Nephron progenitor cell (in vitro differentiated cells): ENCODE measurements around the gene THAP5.
A peak's percentile ranks its signal among the peaks of the same experiment; 100 is the strongest.

Experiments
- DNase-seq: peaks from one replicate; pipeline ENCODE4 v3.0.0; 2021
- H3K27ac Mint-ChIP-seq: 2 replicates; pipeline ENCODE4 v1.8.0; 2021; ENCODE audit warnings: mild to moderate bottlenecking, moderate library complexity, mixed read lengths
- H3K27me3 Mint-ChIP-seq: 2 replicates; pipeline ENCODE4 v1.8.0; 2021; ENCODE audit warnings: mild to moderate bottlenecking, low read depth, mixed read lengths; ENCODE audit not compliant: poor library complexity
- H3K36me3 Mint-ChIP-seq: 2 replicates; pipeline ENCODE4 v1.8.0; 2021; ENCODE audit warnings: low read depth, mixed read lengths
- H3K4me1 Mint-ChIP-seq: 2 replicates; pipeline ENCODE4 v1.8.0; 2021; ENCODE audit warnings: mixed read lengths
- H3K4me3 Mint-ChIP-seq: 2 replicates; pipeline ENCODE4 v1.8.0; 2021; ENCODE audit warnings: mild to moderate bottlenecking, moderate library complexity, mixed read lengths
- H3K9me3 Mint-ChIP-seq: 2 replicates; pipeline ENCODE4 v1.8.0; 2021; ENCODE audit warnings: mild to moderate bottlenecking, moderate library complexity, mixed read lengths
- CTCF ChIP-seq: fragments of 200-600 bp; sonication (generic); IDR thresholded peaks from 2 replicates; pipeline ENCODE4 v1.5.0; 2021; ENCODE audit warnings: antibody characterized with exemption

The THAP5 gene

GRCh38 chr7:108580298-108580697, 10.8 kb upstream of the THAP5 start:
- Mint-ChIP-seq H3K27me3 (no peaks in the 10 kb centered on the region), H3K4me1 (peaks cover 22% of the 10 kb centered on the region), H3K9me3 (peaks cover 11% of the 10 kb centered on the region), H3K4me3 (no peak overlapping the region), H3K27ac (no peak overlapping the region), H3K36me3 (peaks cover 40% of the 10 kb centered on the region)
- no peak for TF ChIP-seq CTCF
- no peak for DNase-seq

- H3K4me1 Mint-ChIP-seq = peaks cover 24% of the 10 kb centered on the region
- no peak for TF ChIP-seq CTCF
- H3K27me3 Mint-ChIP-seq = no peaks in the 10 kb centered on the region
- no peak overlapping the region for H3K27ac Mint-ChIP-seq
- peaks cover 46% of the 10 kb centered on the region for H3K36me3 Mint-ChIP-seq
- DNase-seq = no peak
- no peak overlapping the region for H3K4me3 Mint-ChIP-seq
- H3K9me3 Mint-ChIP-seq = peaks cover 11% of the 10 kb centered on the region
Measured at GRCh38 chr7:108578937-108579336, 9.4 kb upstream of the THAP5 start.

- H3K4me1 Mint-ChIP-seq = peaks cover 21% of the 10 kb centered on the region
- TF ChIP-seq CTCF = no peak
- peak overlapping the region; percentile 17 for H3K27ac Mint-ChIP-seq
- peaks cover 11% of the 10 kb centered on the region for H3K9me3 Mint-ChIP-seq
- DNase-seq = no peak
- no peaks in the 10 kb centered on the region for H3K27me3 Mint-ChIP-seq
- H3K4me3 Mint-ChIP-seq = no peak overlapping the region
- H3K36me3 Mint-ChIP-seq = peaks cover 67% of the 10 kb centered on the region
Measured at GRCh38 chr7:108576116-108576515, 6.6 kb upstream of the THAP5 start.

GRCh38 chr7:108575156-108575555, 5.7 kb upstream of the THAP5 start:
- peaks cover 60% of the 10 kb centered on the region for H3K36me3 Mint-ChIP-seq
- no peak overlapping the region for H3K4me3 Mint-ChIP-seq
- H3K27me3 Mint-ChIP-seq = no peaks in the 10 kb centered on the region
- H3K27ac Mint-ChIP-seq = no peak overlapping the region
- DNase-seq = no peak
- peaks cover 10% of the 10 kb centered on the region for H3K9me3 Mint-ChIP-seq
- peaks cover 24% of the 10 kb centered on the region for H3K4me1 Mint-ChIP-seq
- no peak for TF ChIP-seq CTCF

- Mint-ChIP-seq H3K4me1 (peaks cover 36% of the 10 kb centered on the region), H3K27me3 (no peaks in the 10 kb centered on the region), H3K27ac (no peak overlapping the region), H3K9me3 (no peaks in the 10 kb centered on the region), H3K4me3 (no peak overlapping the region), H3K36me3 (peaks cover 49% of the 10 kb centered on the region)
- no peak for DNase-seq
- TF ChIP-seq CTCF = no peak
Measured at GRCh38 chr7:108572480-108572879, 3.0 kb upstream of the THAP5 start.

- Mint-ChIP-seq H3K27me3 (no peaks in the 10 kb centered on the region), H3K4me3 (peak overlapping the region; percentile 95), H3K4me1 (peaks cover 36% of the 10 kb centered on the region)
Measured at GRCh38 chr7:108570146-108570755, 745 bp upstream of the THAP5 start.

More at GRCh38 chr7:108570146-108570755, 745 bp upstream of the THAP5 start:
- TF ChIP-seq CTCF = no peak
- H3K9me3 Mint-ChIP-seq = peaks cover 6% of the 10 kb centered on the region
- H3K27ac Mint-ChIP-seq = peak overlapping the region; percentile 99
- DNase-seq = peak; percentile 51
- peaks cover 54% of the 10 kb centered on the region for H3K36me3 Mint-ChIP-seq
